DMS153 treated with DMSO at 0.1 percent for 48 hours (cell line): Measurements from ENCODE around the gene GUCA1C.

Experiments used
- DNase-seq: peaks from one replicate; lab custom pipeline; 2025; ENCODE audit not compliant: unreplicated experiment; lab: John Stamatoyannopoulos, UW

GUCA1C gene, protein sequence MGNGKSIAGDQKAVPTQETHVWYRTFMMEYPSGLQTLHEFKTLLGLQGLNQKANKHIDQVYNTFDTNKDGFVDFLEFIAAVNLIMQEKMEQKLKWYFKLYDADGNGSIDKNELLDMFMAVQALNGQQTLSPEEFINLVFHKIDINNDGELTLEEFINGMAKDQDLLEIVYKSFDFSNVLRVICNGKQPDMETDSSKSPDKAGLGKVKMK

DNA sequence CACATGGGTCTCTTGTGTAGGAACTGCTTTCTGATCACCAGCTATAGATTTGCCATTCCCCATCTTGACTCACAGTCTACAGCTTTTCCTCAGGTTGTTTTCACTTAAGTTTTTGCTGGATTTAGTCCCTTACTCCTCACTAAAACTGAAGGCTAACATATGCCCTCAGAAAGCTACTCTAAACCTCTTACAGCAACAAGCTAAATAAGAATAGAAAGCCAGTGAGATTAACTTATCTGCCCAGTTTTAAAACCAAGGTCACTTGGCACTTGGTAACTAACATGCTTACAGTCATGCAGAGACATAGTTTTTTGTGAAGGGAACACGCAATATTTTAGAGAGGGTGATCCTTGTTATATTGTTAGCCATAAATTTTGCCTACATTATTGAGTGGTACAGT lies at the start of gene GUCA1C:
GUCA1C (minus strand) TSS at position 180 of the 400 bp plus-strand sequence; CDS start at position 63, 117 bp downstream.
- DNase-seq: no peak

DNA sequence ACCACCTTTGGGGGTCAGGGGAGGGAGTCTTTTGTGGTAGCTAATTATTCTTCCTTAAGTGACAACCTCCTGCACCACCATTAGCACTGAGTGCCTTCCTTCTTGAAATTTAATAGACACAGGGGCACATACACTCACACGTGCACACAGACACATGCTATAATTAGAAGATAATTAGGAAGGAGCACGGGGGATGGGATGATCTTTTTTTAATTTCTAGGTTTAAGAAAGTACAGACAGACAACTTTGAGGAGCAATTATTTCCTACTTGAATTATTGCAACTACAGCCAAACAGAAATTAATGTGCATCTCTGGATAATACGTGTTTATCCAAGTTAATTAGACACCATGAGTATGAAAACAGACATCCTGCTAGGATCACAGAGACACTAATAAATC lies 44.8 kb upstream of the GUCA1C start:
- DNase-seq: no peak

DNA sequence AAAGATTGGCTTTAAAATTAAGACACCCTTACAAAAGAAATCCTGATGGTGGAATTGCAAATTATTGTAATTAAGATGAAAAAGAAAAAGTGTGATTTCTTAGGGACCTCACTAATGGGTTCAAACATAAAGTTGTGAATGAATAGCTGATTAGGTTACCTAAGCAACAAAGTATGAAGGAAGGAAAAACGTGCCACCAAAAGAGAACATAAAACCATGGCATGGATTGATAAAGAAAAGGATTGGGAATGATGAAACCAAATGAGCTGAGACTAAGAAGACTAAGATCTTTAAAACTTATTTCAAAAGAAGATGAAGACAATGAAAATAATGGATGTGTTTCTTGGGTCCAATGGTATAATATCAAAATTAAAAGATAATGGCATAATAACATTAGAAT lies 32.2 kb upstream of the GUCA1C start:
- no peak for DNase-seq

DNA sequence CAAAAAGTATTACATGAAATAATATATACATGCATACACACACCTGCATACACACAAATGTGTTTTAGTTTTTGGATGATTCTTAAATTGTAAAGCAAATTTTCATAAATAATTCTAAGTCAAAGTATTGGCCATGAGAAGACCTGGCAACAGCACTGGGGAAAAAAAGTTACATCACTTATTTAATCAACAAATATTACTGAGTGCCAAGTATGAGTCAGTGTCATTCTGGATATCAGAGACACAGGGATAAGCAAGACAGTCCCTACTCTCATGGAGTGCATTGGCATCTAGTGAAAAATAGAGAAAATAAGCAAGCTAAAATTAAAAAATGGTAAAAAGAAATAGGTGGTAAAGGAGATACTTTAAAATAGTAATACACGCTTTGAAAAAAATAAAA lies 29.4 kb upstream of the GUCA1C start:
- DNase-seq: no peak

DNA sequence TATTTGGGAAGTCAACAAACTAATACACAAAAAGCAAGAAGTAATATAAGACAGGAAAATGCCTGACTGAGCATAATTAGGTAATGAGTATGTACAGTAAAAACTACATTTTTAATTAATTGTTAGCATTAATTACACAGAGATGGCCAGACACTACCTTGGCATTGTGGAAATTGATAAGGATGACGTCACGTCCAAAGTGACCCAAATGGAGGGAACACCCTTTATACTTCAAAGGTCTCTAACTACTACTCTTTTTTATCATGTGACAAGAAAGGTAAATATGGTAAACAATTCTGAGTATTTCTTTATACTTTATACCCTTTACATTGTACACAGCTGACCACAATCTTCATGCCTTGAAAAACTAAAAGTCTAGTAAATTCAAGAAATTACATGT lies 22.4 kb upstream of the GUCA1C start:
- no peak for DNase-seq

DNA sequence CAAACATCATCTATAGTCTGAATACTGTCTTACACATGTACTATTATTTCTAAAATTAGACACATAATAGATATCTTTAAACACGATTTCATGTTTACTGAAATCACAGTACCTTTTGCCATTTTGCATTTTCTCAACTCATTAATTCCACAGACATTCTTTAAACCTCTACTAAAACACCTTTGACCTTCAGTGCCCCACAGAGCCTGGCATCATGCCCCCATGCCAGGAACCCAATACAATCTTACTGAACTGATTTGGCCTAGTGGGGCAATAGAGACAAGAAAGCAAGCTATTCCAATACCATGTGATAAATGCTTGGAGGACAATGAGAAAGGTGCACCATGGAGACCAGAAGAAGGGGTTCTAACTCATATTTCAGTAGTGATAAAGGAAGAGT lies 19.3 kb upstream of the GUCA1C start:
- DNase-seq: no peak

DNA sequence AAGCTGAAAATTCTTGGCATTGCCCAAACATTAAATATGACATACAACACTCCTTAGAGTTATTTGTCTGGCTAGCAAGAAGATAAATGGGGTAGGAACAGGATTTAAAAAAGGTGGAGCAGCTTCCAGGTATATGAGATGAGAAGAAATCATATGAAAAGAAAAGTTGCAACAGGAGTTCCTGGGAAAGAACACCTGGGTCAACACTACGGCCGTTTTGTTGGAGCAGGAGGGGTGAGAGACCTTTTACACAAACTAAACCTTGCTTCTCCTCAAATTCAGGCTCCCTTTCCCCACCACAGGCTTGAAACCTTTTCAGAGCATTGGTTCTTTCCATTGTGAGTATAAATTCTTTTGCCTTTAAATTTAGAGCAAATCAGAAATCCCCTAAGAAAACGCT lies 18.8 kb upstream of the GUCA1C start:
- DNase-seq: no peak

DNA sequence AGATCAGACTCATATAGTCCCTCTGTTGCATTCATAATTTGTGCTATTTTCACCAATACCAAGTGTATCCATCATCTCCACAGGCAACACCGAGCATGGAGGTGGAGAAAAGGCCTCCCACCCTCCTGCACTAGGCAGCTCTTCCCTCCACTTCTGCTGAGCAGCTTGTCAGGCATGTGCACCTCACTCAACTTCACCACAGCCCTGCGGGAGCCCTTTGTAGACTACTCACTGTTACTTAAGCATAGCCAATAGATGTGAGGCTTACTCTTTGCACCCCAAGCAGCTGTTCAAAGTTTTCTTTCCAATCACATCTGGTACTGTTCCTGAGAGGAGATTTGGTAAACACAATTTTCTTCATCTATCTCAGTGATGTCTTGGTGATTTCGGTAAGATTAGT lies 16.9 kb upstream of the GUCA1C start:
- no peak for DNase-seq

DNA sequence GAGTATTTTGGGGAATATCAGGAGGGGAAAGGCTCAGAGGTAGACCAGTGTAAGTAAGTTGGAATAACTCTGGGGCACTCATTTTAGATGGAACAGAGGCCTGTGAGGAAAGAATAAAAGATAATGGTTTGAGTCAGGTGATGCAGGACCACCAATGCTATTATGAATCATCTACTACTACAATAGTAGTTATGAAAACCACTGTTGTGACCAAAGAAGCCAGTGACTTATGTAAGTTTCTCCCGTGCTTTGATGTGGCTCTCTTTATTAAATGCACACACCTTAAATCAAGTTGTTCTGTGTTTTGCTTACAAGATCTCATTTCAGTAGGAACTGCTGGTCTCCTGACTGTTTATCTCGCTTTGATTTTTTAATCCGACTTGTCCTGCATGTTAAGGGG lies 13.1 kb upstream of the GUCA1C start:
- no peak for DNase-seq

DNA sequence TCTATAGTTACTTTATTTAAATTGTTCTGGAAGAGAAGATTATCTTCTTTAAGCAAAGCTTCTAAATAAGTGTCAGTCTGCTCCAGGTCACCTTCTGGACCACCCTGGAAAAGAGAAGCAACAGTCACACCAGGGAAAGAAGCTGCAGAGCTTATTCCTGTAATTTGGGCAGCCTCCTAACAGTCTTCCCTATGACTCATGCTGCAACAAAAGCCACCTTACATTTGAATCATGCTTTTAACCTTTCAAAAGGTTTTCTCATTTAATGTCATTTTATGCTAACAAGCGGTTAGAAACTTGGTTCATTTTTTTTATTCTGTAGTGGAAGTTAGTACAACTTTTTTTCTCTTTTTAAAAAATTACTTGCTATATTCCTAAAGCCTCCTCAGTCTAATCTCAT lies 5.3 kb upstream of the GUCA1C start:
- DNase-seq: no peak

DNA sequence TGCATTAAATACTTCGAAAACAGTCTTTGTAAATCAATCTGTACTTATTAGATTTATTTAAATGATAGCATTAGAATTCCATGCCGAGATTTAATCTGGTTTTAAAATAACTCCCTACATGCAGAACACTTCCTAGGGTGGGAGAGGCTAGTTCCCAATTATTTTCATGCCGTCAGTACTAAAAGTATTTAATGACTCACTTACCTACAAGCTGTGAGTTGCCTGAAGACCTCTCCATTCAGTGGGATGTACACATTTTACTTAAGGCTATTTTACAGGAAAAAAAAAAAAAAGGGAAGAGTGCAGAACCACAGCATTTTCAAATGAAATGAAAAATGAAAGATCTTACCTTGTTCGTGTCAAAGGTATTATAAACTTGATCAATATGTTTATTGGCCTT lies 469 bp downstream of the GUCA1C start:
- no peak for DNase-seq

DNA sequence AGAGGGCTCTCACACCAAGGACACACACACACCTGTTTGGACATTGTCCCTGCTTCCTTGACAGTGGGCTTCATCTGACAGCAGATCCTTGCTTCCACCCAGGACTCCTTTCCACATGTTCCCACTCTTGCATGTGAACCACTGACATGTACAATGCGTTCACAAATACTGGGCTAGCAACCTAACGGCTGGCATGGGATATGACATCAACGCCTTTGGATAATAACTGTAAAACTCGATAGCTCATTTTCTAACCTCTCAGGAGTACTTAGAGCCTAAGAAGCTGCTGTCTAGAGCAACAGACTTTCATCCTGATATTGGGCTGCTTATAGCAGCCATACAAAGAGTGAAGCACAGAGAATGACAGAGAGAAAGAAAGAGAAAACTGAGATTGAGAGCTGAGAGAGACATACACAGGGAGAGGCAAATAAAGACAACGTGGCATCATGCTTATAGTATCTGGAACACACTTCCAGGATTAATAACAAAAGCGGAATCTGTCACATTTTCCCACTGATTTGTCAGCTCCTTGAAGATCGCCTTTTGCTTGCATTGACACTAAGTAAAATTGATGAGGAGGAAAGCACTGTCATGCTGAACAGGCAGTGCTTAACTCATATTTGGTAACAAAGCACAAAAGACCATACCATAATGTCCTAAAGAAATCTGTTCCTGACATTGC lies 1.7 kb downstream of the GUCA1C start:
- no peak for DNase-seq

DNA sequence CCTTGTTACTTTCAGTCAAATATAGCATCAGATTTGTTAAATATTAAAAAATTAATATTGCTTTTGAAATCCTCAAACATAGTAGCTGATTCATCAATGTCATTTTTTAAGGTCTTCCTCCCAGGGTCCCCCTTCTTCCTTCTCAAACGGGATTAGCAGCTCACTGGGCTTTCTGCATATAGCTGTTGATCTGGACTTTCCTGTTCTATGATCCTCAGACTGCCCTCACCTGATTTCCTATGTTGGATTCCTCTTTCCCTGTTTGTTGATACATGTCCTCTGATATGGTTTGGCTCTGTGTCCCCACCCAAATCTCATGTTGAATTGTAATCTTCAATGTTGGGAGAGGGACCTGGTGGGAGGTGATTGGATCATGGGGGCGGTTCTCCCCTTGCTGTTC lies 5.8 kb downstream of the GUCA1C start:
- no peak for DNase-seq

DNA sequence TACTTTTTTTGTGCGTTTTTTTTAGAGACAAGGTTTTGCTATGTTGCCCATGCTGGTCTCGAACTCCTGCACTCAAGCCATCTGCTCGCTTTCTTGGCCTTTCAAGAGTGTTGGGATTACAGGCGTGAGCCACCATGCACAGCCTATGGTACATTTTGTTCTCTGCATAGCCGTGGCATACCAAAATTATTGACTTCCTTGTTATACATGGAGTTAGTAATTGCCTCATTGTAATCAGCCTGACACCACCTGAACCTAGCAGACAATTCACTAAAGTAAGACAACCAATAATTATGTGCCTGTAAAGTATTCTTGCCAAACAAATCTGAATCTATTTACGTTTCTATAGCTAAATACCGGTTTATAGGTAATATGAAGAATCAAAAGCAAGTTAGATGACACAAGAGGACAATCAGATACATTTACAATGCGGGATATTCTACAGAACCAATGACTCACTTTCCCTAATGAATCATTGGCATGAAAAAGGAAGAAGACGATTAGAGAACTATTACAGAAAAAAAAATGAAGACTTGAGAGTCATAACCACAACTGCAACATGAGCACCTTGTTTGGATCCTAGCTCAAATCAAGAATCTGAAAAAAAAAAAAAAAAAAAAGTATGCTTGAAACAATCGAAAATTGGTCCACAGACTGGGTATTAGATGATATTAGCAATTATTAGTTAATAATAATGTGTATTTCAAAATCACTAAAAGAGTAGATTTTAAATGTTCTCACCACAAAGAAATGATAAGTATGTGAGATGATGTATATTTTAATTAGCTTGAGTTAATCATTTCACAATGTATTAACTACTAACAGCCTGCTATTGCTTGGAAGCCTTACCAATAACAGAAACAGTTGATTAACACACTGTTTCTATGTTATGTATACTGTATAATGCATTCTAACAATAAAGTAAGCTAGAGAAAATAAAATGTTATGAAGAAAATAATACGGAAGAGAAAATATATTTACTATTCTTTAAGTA lies 7.1 kb downstream of the GUCA1C start:
- DNase-seq: no peak

DNA sequence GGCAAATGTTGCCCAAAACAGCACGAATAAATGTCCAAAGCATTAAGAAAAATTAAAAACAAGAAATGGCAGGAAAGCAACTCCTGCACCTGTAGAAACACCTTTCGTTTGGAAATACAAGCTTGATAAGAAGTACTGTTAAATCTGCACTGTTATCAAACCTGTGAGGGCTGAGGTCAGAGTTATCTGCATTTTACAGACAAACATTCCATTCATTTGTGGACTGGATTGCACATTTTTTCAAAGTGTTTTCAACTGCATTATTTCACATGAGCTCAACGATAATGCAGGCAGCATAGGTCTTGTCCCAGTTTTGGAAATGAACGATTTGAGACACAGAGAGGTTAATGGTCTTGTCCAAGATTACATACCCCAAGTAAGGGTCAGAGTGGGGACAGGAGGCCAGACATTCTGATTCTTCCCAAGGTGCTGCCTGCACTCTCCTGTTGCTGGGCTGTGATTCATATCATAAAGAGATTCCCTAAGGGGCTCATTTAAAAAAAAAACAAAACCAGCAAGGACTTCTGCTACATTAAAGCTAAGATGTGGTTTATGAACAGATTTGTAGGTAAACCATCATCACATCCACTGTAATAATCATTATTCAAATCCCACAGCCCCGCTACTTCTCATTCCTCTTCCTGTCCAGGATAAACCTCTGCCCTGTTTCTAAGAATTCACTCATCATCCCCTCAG lies 13.0 kb downstream of the GUCA1C start:
- no peak for DNase-seq

DNA sequence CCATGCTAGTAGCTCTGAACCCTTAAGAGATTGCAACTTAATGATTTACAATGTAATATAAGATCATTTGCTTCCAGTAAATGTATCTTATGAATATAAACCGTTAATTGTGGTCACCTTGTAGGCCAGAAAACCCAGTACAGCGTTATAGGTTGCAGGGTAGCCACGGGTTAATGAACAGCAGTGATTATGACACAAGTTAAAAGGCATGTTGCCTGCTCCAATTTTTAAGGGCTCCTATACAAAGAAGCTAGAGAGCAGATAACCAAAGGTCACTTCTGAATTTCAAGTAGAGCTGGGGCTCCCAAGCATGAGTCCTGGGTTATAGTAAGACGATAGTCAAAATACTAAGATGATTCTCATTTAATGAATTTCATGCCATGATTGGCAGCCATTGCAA lies 13.5 kb downstream of the GUCA1C start:
- no peak for DNase-seq

DNA sequence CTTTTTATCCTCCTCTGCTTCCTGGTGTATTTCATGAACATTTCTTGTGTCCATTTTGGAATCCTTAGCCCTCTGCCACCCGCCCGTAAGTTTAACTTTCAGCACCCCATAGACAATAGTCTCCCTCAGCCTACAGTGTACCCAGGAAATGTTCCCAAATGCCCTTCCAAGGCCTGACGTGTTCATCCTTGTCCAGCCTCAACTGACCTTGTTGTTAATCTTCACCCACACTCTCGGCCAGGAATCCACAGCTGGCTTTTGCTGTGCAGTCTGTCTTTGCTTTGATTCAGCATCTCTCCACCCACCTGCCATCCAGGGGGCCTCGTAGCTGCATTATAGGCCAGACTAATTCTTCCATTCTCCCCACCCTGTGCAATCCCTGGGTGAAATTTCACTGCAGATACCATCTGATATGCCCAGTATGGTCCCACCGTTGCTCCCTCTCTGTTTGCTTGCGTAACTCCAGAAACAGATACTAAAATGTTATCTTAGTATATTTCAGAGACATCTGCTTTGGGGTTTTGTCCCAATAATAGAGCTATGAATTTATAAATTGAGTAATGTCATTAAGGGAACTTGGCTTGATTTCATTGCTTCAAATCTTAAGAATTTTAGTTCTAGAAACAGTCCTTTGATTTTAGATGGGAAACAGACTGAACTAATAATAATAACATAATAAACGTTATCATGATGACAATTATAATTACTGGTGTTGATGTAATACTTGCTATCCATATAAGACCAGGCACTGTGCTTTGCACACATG lies 16.6 kb downstream of the GUCA1C start:
- no peak for DNase-seq

DNA sequence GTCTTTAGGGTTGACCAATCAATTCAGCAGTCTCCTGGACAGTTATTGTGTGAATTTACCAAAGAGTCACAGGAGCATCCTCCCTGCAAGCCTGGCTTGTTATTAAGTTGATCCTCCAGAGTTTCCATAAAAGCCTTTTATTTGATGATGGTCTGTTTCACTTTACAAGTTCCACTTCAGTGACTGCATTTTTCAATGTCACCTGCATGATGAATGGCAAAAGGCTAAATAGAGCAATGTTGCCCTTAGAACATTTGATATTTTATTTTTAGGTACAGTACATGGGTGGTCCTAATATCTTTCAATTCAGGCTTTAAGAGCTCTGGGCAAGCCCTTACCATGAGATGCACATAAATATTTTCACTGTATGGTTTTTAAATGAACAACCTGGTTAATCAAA lies 22.6 kb downstream of the GUCA1C start:
- DNase-seq: no peak

DNA sequence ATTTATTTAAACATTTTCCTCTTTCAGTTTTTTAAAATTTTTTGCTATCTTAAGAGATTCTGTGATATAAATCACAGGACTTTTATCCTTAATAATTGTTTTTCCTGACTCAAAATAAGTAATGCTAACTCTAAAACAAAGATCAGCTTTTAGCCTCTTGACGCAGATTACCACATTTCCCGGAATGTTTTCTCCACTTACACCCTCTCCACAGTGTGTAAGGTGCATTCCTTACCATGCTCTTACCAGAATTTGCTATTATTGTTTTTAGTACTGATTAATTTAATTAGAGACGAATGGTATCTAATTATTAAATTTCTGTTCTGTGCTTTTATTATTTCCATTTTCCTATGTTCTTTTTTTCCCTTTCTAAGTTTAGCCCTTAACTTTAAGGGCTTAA lies 34.8 kb downstream of the GUCA1C start:
- DNase-seq: no peak

DNA sequence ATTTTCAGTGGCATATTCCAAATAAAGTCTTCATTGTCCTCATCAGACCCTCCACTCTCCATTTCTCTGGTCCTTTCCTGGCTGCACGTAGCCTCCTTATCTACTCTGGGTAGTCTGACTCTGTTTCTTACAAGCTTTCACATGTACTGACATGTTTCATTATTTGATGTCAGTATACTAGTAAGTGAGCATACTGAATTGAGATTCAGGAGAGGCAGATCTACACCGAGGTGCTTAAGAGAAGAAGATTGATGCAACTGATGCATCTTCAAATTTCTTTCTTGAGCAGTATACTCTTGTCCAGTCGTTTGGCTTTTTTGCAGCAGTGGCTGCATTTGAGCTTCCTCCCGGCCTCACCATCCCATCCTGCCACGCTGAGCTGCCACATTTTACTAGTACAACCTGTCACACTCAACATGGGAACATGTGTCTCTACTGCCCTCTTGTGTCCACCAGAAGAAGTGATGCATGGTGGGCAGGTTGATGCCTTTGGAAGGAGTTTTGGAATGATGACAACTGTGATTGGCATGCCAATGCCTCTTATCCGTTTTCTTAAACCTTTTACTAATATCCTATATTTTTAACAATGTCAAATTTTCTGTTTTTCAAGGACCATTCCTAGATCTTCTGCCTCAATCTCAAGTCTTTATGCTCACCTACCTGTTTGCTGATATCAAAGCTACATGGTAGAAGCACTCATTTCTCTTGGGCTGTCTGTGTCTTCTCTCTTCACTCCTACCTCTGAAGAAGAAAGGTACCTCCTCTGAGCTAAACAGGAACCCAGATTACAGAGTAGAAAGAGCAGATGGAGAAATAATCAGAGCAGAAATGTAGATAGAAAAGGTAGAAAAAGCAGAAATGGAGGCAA lies 38.7 kb downstream of the GUCA1C start:
- peak; percentile 44 for DNase-seq
